CD4-positive, alpha-beta T cell treated with Interleukin-15 for 1 hour (primary cell): Measurements from ENCODE around the gene SDF4.

Source experiments
- DNase-seq: peaks from one replicate; pipeline ENCODE4 v3.0.0-alpha.2; 2020

The SDF4 gene

GRCh38 chr1:1210726-1211540 lies 20.9 kb downstream of the SDF4 start:
- DNase-seq: peak; percentile 15

GRCh38 chr1:1208713-1209433 lies 22.9 kb downstream of the SDF4 start:
- peak; percentile 54 for DNase-seq

DNA sequence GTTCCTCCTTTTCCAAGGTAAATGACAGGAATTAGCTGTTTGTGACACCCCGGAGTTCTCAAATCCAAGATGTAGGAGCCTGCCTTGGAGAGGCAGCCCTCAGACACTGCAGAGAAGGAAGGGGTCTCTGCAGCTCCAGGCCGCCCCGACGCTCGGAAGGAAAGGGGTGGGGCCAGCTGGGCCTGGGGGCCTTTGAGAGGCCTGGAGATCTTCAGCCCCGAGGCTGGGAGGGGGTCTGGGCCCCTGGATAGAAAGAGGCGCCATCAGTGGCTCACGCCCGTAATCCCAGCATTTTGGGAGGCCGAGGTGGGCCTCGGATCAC lies 24.3 kb downstream of the SDF4 start:
- DNase-seq: peak; percentile 10

GRCh38 chr1:1206966-1207531 lies 24.8 kb downstream of the SDF4 start:
- DNase-seq: peak; percentile 16

- peak; percentile 43 for DNase-seq
These were observed 25.3 kb downstream of the SDF4 start, which contains the start of gene TNFRSF18 for GRCh38 chr1:1206376-1206965. TNFRSF18 (minus strand) TSS chr1:1206592; CDS start chr1:1206571, 21 bp downstream.

- DNase-seq: peak; percentile 20
These were observed 25.9 kb downstream of the SDF4 start for GRCh38 chr1:1205769-1206375.

DNA sequence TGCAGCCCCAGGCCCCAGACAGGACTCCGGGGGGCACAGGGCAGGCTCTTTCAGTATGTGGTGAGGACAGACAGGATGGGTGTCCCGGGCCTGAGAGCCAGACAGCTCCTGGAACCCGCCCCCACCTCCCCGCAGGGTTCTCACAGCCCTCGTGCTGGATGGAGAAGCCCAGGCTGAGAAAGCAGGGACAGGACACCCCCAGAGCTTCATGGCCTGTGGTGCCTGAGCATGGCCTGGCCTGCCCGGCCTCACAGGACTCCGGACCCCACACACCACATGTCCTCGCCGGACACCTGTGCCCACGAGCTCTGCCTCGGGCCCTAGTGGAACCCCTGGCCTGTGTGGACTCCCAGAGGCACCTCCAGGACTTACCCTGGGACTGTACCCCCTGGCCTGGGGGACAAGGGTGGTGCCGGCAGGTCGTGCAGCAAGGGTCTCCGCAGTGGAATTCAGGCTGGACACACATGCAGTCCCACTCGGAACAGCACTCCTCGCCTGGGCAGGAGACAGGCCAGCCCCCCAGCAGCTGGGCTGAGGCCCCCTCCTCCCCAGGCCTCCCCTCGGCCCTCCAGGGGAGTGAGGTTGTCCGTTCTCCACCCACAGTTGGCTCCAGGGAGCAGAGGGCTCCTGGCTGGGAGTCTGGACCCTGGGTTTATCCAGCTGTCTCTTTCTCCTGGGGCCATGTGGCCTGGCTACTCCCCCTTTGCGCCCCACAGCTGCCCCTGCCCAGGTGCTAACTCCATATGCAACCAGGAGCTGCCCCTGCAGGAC lies 26.6 kb downstream of the SDF4 start:
- peak; percentile 16 for DNase-seq

GRCh38 chr1:1204425-1204920 lies 27.3 kb downstream of the SDF4 start:
- peak; percentile 8 for DNase-seq

DNA sequence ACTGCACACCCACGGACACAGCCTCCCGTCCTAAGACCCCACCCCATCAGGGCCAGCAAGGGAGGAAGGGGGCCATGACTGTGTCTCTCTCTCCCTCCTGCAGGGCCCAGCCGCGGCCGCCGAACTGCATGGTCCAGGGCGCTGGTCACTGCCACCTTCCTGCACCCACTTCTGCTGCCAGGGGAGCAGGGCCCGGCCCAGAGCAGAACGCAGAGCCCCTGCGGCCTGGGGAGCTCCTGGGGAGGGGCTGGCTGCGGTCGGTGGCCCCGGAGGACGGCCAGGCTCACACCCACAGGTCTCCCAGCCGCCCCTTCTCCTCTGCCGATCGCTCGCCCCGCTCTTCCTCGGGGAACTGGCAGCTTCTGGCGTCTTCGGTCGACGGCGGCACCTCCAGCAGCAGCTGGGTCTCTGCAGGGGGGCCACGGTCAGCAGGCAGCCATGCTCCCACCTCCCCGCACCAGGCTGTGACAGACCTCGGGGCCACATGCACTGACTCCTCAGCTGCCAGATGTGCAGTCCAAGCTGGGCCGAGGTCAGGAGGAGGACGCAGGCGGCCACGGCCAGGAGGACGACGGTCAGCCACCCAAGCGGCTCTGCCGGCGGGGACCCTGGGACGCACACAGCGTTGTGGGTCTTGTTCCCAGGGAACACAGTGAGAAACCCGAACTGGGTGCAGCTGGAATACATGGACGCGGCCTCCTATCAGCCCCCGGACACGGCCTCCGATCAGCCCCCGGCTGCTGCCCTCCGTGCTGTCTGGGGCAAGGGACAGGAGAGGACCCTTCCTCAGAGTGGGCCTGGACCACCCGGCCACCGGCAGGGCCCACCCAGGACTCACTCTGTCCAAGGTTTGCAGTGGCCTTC lies 28.0 kb downstream of the SDF4 start:
- DNase-seq: peak; percentile 16

DNA sequence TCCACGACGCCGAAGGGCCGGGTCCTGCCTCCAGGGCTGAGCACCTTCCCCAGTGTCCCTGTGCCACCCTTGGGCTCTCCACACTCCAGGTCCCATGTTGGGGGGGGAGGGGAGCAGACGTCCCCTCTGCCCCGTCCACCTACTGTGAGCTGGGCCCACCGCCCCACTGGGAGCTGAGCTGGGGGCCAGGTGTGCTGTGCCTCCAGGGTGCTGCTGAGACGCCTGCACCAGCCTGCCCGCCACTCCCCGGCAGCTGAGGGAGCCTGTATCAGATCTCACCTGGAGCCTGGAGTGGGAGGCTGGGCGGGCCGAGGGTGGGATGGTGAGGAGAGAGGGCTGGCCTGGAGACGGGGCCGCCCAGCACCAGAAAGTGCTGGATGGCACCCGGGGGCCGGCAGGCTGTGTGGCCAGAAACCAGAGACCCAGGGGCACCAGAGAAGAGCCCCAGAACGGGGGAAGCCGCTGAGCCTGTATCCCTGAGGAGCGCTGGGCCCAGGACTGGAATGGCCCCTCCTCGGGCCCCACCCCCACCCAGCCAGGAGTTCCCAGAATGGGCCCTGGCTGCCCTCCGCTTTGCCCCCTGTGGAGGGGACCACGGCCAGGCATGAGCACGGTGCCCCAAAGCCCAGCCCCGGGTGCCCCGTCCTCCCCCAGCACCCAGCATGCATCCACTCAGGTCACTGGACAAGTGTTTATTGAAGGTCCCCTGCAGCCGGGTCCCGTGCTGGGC lies 28.8 kb downstream of the SDF4 start:
- DNase-seq: peak; percentile 16

GRCh38 chr1:1200876-1201810 lies 30.7 kb downstream of the SDF4 start:
- peak; percentile 90 for DNase-seq

DNA sequence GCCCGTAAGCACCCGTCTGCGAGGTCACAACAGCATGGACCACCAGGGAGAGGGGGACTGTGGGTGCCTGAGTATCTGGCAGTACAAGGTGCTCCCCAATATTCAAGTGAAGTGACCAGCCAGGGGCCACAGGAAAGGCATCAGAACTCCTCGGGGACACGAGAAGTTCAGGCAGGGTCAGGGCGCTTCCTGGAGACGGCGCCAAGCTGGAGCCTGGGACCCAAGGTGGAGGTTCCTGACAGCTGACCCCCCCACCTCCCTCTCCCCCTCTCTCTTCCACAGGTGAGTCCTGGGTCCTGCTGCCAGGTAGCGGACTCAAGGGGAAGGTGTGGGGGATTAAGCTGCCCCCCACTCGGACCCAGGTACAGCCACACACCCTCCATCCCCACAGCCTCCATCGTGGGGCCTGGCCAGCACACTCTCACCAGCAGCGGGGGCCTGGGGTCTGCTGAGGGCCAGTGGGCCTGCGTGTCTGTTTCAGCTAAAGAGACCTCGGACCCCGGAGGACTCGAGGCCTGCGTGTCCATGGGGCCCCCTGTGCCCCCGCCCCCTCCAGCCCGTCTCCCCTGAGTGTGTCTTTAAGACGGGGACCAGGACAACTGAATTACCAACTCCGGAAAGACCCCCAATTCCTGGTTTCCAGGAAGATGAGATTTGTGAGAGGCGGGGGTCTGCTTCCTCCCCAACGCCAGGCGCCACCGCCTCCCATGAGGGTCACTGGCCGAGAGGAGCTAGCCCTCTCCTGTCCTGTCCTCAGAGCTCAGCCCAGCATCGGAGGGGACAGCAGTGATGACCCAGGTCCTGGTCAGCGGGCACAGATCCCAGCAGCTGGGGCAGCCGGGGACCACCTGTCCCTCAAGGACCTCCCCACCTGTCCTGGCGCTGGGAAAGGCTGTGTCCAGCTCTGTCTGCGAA lies 31.6 kb downstream of the SDF4 start:
- DNase-seq: no peak

DNA sequence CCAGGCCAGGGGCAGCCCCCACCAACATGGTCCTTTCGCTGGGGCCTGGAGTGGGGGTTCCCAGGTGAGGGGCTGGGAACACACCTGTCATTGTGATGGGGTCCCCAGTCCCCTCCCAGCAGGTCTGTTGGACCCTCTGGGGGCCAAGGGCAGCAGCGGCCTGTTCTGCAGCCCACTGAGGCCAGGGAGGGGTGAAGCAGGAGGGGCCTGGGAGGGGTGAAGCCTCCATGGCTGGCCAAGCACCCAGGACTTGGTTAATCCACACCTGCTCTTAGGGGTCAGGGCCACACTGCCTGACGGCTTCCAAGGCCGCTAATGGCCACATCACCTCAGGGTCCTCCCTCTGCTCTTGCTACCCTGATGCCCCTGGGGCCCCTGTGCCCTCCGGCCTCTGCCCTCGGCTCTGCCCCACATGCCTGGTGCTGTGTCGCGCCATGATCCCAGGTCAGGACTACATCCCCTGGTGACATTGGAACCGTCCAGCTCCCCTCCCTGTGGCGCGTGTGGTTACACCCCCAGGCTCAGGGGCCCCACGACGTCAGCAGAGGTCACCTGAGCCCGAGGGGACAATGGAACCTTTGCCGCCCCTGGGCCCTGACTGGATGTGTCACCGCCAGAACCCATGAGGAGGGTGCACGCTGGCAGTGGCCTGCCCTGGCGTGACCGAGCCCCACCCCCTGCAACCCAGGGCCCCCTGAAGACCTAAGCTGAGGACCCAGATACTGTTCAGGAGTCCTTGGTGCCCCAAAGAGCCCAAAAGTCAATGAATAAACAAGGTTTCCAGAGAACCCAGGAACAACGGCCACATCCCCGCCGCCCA lies 32.5 kb downstream of the SDF4 start:
- DNase-seq: no peak

- no peak for DNase-seq
These were observed 33.2 kb downstream of the SDF4 start for GRCh38 chr1:1198423-1199140.

DNA sequence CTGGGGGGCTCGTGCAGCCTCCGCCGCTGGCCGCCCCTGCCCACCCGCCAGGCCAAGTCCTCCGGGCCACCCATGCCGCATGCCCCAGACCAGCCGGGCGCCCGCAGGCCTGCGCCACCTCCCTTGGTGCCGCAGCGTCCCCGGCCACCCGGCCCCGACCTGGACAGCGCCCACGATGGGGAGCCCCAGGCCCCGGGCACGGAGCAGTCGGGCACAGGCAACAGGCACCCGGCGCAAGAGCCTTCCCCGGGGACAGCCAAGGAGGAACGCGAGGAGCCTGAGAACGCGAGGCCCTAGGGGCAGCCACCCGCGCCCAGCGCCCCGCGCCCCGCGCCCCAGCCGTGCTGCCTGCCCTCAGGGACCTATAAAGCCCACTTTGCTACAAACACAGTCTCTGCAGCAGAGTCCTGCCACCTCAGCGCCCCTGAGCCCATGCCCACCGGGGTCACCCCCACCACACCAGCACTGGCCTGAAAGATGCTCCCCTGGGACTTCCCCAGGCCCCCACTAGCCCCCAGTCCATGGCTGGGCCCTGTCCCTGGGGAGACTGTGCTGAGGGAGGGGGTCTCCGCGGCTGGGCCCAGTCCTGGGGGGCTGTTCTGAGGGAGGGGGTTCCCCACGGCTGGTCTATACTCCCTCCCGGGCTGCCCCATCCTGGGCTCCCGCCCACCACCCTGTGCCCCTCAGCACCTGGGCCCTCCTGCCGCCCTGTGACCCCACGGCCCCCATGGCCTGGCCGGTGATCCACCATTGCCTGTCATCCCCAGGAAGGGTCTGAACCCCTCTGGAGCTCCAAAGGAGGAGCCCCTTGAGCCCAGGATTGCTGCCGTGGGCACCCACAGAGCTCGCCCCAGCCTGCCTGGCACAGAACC lies 34.0 kb downstream of the SDF4 start:
- DNase-seq: no peak

DNA sequence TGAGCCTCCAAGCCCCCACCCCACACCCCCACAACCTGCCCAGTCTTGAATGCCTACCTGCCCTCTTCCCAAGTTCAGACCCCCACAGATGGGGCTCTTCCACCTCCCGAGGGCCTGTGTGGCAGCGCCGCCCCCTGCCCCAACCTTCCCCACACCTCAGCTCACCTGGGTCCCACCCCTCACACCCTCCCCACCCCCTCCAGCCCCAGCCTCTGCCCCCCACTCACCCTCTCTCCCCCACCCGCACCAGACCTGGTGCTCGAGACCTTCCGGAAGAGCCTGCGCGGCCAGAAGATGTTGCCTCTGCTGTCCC lies 34.7 kb downstream of the SDF4 start:
- DNase-seq: no peak
